Measurements from ENCODE around the gene AGBL4.

Gene AGBL4

DNA sequence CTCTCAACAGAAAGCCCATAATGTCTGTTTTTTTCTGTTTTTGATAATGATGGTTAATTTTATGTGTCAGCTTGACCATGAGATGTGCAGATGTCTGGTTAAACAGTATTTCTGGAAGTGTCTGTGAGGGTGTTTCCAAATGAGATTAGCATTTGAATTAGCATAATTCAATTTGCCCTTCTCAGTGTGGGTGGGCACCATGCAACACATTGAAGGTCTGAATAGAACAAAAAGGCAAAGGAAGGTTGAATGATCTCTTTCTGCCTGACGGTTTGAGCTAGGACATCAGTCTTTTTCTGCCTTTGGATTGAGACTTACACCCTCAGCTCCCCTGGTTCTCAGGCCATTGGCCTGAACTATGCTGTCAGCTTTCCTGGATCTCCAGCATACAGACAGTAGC, 1516.9 kb downstream of the AGBL4 start:
- DNase-seq (ENCODE audit: insufficient read length, low spot score) (no peak), FAIRE-seq (no peak)
- no peak for TF ChIP-seq POLR2A (IDR thresholded peaks at IDR 0.05; ENCODE audit: low read depth, low read length)

DNA sequence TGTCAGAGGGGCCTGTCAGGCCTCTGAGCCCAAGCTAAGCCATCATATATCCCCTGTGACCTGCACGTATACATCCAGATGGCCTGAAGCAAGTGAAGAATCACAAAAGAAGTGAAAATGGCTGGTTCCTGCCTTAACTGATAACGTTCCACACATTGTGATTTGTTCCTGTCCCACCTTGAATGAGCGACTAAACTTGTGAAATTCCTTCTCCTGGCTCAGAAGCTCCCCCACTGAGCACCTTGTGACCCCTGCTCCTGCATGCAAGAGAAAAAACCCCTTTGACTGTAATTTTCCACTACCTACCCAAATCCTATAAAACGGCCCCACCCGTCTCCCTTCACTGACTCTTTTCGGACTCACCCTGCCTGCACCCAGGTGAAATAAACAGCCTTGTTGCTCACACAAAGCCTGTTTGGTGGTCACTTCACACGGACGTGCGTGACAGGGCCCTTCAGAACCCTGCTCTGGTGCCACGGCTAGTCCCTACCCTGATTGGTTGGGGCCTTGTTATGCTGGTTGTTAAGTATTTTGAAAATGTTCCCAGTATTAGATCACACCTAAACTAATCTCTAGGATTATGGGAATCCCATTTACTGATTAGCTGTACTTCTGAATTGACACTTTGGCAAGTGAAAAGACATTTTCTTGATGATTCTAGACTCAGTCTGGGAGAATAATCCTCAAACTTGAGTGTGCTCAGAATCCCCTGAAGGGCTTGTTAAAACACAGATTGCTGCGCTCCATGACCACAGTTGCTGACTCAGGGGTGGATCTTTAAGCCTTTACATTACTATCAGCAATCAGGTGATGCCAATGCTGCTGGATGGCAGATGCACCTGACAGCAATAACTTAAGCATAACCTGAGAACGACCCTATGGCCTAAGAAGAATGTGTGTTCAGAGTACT, 1523.0 kb downstream of the AGBL4 start:
- DNase-seq (ENCODE audit: insufficient read length, low spot score) (no peak), FAIRE-seq (no peak)
- TF ChIP-seq POLR2A (IDR thresholded peaks at IDR 0.05; ENCODE audit: low read depth, low read length): no peak

DNA sequence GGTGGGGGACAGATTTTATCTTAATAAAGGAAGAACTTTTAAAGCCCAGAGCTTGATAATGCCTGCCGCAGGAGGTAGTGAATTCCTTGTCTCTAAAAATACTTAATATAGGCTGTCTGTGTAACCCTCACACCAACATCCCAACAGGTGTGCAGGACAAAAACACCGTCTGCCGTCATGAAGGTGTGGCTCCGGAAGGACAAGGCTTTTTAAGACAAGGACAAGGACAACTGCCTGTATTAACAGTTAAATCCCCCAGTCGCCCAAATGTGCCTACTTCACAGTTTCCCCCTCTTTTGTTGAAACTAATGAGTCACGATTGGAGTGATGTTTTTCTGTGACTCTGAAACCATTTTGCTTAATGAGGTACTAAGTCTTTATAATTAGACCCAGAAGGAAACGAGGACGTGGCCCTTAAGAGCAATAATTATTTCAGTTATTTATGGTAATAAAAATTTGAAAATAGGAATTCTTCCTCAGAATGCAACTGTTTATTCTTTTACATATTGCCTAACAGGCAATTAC, 1524.5 kb downstream of the AGBL4 start:
- no peak for TF ChIP-seq POLR2A (IDR thresholded peaks at IDR 0.05; ENCODE audit: low read depth, low read length)
- FAIRE-seq (no peak), DNase-seq (ENCODE audit: insufficient read length, low spot score) (no peak)

DNA sequence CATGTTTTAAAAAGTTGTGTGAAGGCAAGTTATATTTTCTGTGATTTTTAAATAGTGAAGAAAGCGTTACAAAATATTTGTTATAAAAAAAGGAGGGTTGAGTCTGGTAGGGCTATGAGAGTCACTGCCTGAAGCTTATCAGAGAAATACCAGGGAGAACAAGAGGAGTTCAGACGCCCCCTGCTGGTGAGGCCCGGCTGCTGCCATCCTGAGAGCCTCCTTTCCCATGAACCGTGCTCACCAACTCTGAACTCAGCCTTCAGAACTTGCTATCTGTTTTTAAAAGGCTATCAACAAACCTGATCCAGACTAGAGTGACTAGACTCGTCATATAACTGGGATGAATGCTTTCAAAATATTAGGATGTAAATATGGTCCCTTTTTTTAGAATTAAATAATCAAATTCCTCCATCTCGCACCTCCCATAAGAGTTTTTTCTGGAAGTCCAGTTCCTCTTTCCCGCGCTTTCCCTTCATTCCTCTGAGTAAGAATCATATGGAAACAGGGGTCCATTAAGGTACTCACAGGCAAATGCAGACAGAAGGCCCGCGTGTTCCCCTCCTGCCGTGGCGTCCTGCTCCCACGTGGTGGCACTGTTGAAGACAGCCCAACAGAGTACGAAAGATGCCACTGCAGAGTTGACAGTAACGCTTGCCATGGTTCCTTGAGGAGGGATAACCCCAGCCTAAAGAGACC, 1525.5 kb downstream of the AGBL4 start:
- DNase-seq (ENCODE audit: insufficient read length, low spot score) (peak; percentile 9), FAIRE-seq (no peak)
- TF ChIP-seq POLR2A (IDR thresholded peaks at IDR 0.05; ENCODE audit: low read depth, low read length): no peak

DNA sequence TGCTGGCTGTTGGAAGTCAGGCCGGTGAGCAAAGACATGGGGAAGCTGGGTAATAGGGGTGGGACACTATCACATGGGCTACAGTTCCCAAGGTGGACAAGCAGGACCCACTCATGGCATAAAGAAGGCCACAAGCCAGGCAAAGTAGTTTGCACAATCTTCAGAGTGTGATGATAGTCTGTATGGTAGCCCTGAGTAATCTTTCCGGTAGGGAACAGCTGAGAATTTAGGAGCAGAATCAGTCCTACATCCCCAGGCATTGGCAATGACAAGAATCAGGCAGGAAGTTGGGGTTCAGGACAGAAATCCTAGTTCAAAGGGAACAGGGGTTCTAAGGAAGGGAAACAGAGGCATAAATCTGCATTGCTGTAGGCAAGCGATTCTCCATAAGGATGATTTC, 1527.8 kb downstream of the AGBL4 start:
- TF ChIP-seq POLR2A (IDR thresholded peaks at IDR 0.05; ENCODE audit: low read depth, low read length): no peak
- no peak for DNase-seq (ENCODE audit: insufficient read length, low spot score)
- no peak for FAIRE-seq

DNA sequence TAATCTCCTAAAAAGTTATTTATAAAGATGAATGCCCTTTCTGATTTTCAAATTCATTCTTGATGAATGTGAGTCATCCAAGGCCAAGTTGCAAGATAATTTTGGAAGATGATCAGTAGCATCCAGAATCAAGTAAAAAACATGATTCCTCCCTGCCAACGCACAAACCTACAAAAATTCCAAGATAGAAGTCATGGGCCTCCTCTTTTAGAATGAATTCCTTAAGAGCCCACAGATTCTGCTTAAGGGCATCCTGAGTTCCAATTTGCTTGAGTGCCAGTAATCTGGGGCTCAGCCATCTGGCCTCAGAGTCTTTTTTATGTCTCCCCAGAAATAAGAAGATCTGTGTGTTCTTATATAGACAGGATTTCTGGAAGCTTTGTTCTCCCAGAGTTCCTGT, 1528.6 kb downstream of the AGBL4 start:
- TF ChIP-seq POLR2A (IDR thresholded peaks at IDR 0.05; ENCODE audit: low read depth, low read length): no peak
- no peak for FAIRE-seq
- DNase-seq (ENCODE audit: insufficient read length, low spot score): no peak

DNA sequence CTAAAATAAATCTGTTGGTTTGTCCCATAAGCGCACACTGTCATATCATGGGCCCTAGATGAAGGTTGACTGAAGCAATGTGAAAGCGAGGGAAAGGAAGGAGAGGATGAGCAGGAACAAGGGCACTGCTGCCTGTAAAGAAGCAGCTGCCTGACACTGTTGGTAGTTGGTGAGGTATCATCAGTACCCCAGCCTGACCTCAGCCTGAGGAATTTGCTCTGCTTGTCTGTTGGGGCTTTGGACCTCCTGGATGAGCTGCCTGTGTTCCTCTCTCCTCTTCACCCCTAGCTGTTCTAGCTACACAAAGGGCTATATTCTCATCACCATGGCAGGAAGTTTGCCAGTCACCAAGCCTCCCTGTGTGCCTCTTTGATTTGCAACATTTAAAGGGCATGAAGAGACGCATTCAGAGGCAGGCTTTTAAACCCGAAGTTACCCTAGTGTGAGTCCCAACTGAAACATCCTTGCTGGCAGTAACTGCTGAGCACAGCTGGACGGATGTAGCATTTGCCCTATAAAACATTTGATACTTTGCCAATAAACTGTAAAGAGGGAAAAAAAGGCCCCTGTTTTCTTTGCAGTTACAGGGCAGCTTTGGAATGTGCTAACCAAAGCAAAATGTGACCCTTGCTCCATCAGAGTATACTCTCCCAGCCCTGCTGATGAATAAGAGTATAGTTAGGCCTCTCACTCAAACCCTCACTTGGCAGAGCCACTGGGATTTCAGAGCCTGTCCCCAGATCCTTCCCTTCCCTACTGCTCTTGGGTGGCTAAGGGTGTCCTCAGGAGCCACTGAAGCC, 1529.6 kb downstream of the AGBL4 start:
- FAIRE-seq (no peak), DNase-seq (ENCODE audit: insufficient read length, low spot score) (peak; percentile 19)

DNA sequence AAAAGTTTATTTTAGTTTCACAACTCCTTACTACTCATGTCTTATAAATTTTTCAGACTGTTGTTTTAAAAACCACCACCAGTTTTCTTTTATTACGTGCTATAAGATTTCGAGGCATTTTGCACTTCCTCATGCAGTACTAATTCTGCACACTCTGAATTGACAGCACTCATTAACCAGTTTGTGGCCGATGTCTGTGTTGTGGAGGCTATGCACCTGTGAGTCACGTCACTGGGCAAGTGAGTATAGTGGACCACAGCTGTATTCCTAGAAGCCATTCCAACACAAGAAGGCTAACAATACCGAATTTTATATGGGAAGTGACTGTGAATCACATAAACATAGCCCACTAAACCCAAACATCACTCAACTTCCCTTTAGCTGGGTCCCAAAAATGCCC, 1530.7 kb downstream of the AGBL4 start:
- no peak for TF ChIP-seq POLR2A (IDR thresholded peaks at IDR 0.05; ENCODE audit: low read depth, low read length)
- FAIRE-seq (no peak), DNase-seq (ENCODE audit: insufficient read length, low spot score) (no peak)

More for the DNA sequence above, 1529.6 kb downstream of the AGBL4 start:
- no peak for TF ChIP-seq POLR2A (IDR thresholded peaks at IDR 0.05; ENCODE audit: low read depth, low read length)

DNA sequence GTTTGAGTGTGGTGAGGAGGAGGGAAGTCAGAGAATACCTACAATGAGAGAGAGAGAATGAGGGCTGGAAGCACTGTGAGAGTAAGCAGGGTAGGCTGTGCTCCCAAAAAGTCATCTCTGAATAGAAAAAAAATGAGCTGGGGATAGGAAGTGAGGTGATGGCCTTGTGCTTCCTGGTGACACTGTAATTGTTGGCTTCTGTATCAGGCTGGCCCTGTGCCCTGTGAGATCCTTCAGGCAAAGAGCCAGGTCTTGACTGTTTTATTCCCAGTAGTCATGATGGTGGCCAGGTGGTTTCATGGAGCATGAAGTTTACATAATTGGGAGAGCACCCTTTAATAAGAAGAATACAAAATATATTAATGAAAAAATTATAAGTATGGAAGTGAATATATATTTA, 1531.4 kb downstream of the AGBL4 start:
- FAIRE-seq (no peak), DNase-seq (ENCODE audit: insufficient read length, low spot score) (no peak)
- TF ChIP-seq POLR2A (IDR thresholded peaks at IDR 0.05; ENCODE audit: low read depth, low read length): no peak

DNA sequence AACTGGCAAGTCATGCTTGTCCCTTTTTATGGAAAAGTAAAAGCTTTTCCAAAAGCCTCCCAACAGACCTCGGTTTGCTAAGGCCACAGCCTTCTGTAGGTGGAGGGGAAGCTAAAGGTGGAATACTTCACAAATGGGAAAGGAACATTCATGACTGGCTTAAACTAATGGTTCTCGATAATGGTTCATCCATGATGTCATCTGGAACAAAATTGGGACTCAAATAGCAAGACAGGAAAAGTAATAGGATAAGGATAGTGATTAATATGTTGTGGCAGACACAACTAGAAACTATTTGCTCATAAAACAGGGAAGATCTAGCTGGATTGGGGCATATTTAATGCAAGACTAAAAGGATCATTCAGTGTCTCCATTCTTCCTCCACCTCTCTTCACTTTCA, 1535.0 kb downstream of the AGBL4 start:
- no peak for FAIRE-seq
- no peak for TF ChIP-seq POLR2A (IDR thresholded peaks at IDR 0.05; ENCODE audit: low read depth, low read length)

More for the DNA sequence above, 1535.0 kb downstream of the AGBL4 start:
- no peak for DNase-seq (ENCODE audit: insufficient read length, low spot score)

Data from H54 (cell line).